CD4-positive, alpha-beta T cell treated with Interleukin-10 for 1 hour (primary cell): ENCODE results near the gene AKAP12.
"Not testable (repeated sequence)": the region's sequence is repeated elsewhere in the genome, so short reads cannot be mapped to it uniquely, and the experiment has no call there.

Experiments used
- DNase-seq: peaks from one replicate; pipeline ENCODE4 v3.0.0-alpha.2; 2020

The AKAP12 gene

GRCh38 chr6:151350442-151351145 lies 110.8 kb downstream of the AKAP12 start:
- no peak for DNase-seq

- DNase-seq = no peak
Observed at GRCh38 chr6:151351146-151351700, 111.5 kb downstream of the AKAP12 start.

GRCh38 chr6:151351731-151352130 lies 112.0 kb downstream of the AKAP12 start:
- no peak for DNase-seq

GRCh38 chr6:151352410-151353396 lies 112.9 kb downstream of the AKAP12 start:
- DNase-seq = peak; percentile 16

- DNase-seq = no peak
Observed at GRCh38 chr6:151353795-151354194, 114.0 kb downstream of the AKAP12 start.

- not testable (repeated sequence) for DNase-seq
Observed at GRCh38 chr6:151356983-151357382, 117.2 kb downstream of the AKAP12 start.

GRCh38 chr6:151357758-151358436 lies 118.1 kb downstream of the AKAP12 start:
- DNase-seq = no peak

- no peak for DNase-seq
Observed at GRCh38 chr6:151358475-151358874, 118.7 kb downstream of the AKAP12 start.

GRCh38 chr6:151359486-151359885 lies 119.7 kb downstream of the AKAP12 start:
- no peak for DNase-seq

- no peak for DNase-seq
Observed at GRCh38 chr6:151365233-151365632, 125.5 kb downstream of the AKAP12 start.

GRCh38 chr6:151370509-151371078 lies 130.8 kb downstream of the AKAP12 start:
- DNase-seq = no peak

- DNase-seq = no peak
Observed at GRCh38 chr6:151372164-151372563, 132.4 kb downstream of the AKAP12 start.

GRCh38 chr6:151374036-151374683 lies 134.4 kb downstream of the AKAP12 start:
- DNase-seq = peak; percentile 37

GRCh38 chr6:151375833-151376232 lies 136.1 kb downstream of the AKAP12 start:
- no peak for DNase-seq

GRCh38 chr6:151376440-151376839 lies 136.7 kb downstream of the AKAP12 start:
- no peak for DNase-seq

- DNase-seq = no peak
Observed at GRCh38 chr6:151377095-151377494, 137.3 kb downstream of the AKAP12 start.

- DNase-seq = peak; percentile 62
Observed at GRCh38 chr6:151379933-151380847, 140.4 kb downstream of the AKAP12 start.

GRCh38 chr6:151380848-151381205 lies 141.1 kb downstream of the AKAP12 start:
- no peak for DNase-seq

GRCh38 chr6:151381722-151382121 lies 142.0 kb downstream of the AKAP12 start:
- no peak for DNase-seq

GRCh38 chr6:151382631-151383030 lies 142.9 kb downstream of the AKAP12 start:
- DNase-seq = not testable (repeated sequence)

GRCh38 chr6:151384151-151384550 lies 144.4 kb downstream of the AKAP12 start:
- DNase-seq = no peak
